Mucosa of gallbladder (tissue), 1 donor: Measurements from ENCODE around the gene BBLN. TPM values are rescaled to one million over a fixed set of nuclear protein-coding genes. Genes with fewer than 3 reads are reported as not detected.
"Not testable (repeated sequence)": the region's sequence is repeated elsewhere in the genome, so short reads cannot be mapped to it uniquely, and the experiment has no call there.

Experiments used
- DNase-seq: peaks from one replicate; pipeline ENCODE4 v3.0.0-alpha.2; 2020; ENCODE audit warnings: low spot score
- total RNA-seq: library from RNA; stranded (reverse); gene quantifications from one replicate; pipeline ENCODE4 v1.2.1, GENCODE V29; 2021
- donor health status: DM: no; HTN: no; CAD: no.

BBLN gene
- 75.4 TPM for total RNA-seq

GRCh38 chr9:128159784-128160602, at the start of gene BBLN:
Gene BBLN (plus strand): TSS chr9:128160265. CDS start chr9:128160408, 143 bp downstream.
- peak; percentile 95 for DNase-seq

- not testable (repeated sequence) for DNase-seq
These were observed 48.3 kb upstream of the BBLN start for GRCh38 chr9:128111726-128112125.

GRCh38 chr9:128113526-128114325, 46.3 kb upstream of the BBLN start:
- no peak for DNase-seq

- no peak for DNase-seq
These were observed 45.5 kb upstream of the BBLN start for GRCh38 chr9:128114326-128115186.

- peak; percentile 93 for DNase-seq
These were observed 44.6 kb upstream of the BBLN start for GRCh38 chr9:128115187-128116103.

- DNase-seq: no peak
These were observed 43.7 kb upstream of the BBLN start for GRCh38 chr9:128116104-128117083.

- DNase-seq: peak; percentile 96
These were observed 42.2 kb upstream of the BBLN start for GRCh38 chr9:128117613-128118471.

- no peak for DNase-seq
These were observed 41.6 kb upstream of the BBLN start for GRCh38 chr9:128118472-128118857.

GRCh38 chr9:128118971-128119665, 40.9 kb upstream of the BBLN start:
- no peak for DNase-seq

GRCh38 chr9:128120061-128120740, 39.9 kb upstream of the BBLN start:
- no peak for DNase-seq

GRCh38 chr9:128120741-128121465, 39.2 kb upstream of the BBLN start:
- no peak for DNase-seq

- no peak for DNase-seq
These were observed 38.6 kb upstream of the BBLN start for GRCh38 chr9:128121466-128121810.

GRCh38 chr9:128121924-128122808, 37.9 kb upstream of the BBLN start:
- DNase-seq: no peak

- DNase-seq: no peak
These were observed 37.3 kb upstream of the BBLN start for GRCh38 chr9:128122809-128123175.

GRCh38 chr9:128123451-128124080, 36.5 kb upstream of the BBLN start:
- no peak for DNase-seq
